ENCODE measurements around the gene CAMSAP1.
"Not testable (repeated sequence)": the region's sequence is repeated elsewhere in the genome, so short reads cannot be mapped to it uniquely, and the experiment has no call there.

The CAMSAP1 gene

DNA sequence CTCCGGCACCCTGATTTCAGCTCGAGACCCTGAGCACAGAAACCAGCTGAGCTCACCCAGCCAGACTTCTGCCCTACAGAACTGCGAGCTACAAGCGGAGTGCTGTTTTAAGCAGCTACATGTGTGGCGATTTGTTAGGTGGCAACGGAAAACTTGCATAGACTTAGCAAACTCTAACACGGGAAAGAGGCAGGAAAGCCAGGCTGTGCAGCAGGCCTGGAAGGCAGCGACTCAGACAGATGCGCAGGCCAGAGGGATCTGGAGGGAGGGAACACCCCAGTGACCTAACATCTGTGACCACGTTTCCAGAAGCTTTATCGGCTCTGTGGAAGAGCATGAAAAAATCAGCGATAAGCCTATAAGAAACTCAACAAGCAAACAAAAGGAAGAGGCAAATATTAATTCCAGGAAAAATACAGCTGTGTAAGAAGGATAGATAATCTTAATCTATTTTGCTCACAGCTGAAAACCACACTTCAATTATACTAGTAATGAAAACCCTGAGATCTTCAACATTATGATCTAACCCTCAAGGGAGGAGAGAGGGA is 42.9 kb upstream of the CAMSAP1 start:
- no peak for DNase-seq (ENCODE audit: low read depth)
- no peak for TF ChIP-seq CTCF (IDR thresholded peaks at IDR 0.05; ENCODE audit: low read depth, low read length, missing control alignments)
- H3K4me3 ChIP-seq (ENCODE audit: low read depth, low read length), result no peak overlapping the region
- in situ Hi-C loops (cut with HindIII; ENCODE audit: low sequenced_read_pairs), result loop anchor here (10.0 kb wide), 1 partner anchor 235 kb away; no protein-coding TSS in a partner anchor

- DNase-seq (ENCODE audit: low read depth), result no peak
- in situ Hi-C loops (cut with HindIII; ENCODE audit: low sequenced_read_pairs), result loop anchor here (10.0 kb wide), 1 partner anchor 235 kb away; no protein-coding TSS in a partner anchor
- no peak for TF ChIP-seq CTCF (IDR thresholded peaks at IDR 0.05; ENCODE audit: low read depth, low read length, missing control alignments)
- H3K4me3 ChIP-seq (ENCODE audit: low read depth, low read length), result no peak overlapping the region
These were observed 42.3 kb upstream of the CAMSAP1 start for GRCh38 chr9:135949501-135950134.

GRCh38 chr9:135948968-135949367 is 41.6 kb upstream of the CAMSAP1 start:
- TF ChIP-seq CTCF (IDR thresholded peaks at IDR 0.05; ENCODE audit: low read depth, low read length, missing control alignments), result no peak
- in situ Hi-C loops (cut with HindIII; ENCODE audit: low sequenced_read_pairs), result no loop called here

DNA sequence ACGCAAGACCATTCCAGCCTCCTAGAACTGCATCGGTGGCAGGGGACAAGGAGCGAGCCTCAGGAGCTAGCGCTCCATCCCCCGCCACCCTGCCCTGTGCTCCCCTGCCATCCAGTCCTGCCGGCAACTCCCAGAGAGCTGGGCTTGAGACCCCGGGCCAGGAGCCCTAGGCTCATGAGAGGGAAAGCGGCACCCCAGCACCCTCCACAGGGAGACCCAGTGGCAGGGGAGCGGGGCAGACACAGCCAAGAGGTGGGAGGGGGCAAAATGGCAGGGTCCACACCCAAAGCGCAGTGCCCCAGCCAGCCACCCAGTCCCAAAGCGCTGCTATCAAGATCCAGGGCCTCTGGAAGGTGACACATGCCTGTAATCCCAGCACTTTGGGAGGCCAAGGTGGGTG is 41.1 kb upstream of the CAMSAP1 start:
- TF ChIP-seq CTCF (IDR thresholded peaks at IDR 0.05; ENCODE audit: low read depth, low read length, missing control alignments), result no peak
- in situ Hi-C loops (cut with HindIII; ENCODE audit: low sequenced_read_pairs), result no loop called here

More at GRCh38 chr9:135948968-135949367, 41.6 kb upstream of the CAMSAP1 start:
- H3K4me3 ChIP-seq (ENCODE audit: low read depth, low read length), result no peak overlapping the region
- no peak for DNase-seq (ENCODE audit: low read depth)

DNA sequence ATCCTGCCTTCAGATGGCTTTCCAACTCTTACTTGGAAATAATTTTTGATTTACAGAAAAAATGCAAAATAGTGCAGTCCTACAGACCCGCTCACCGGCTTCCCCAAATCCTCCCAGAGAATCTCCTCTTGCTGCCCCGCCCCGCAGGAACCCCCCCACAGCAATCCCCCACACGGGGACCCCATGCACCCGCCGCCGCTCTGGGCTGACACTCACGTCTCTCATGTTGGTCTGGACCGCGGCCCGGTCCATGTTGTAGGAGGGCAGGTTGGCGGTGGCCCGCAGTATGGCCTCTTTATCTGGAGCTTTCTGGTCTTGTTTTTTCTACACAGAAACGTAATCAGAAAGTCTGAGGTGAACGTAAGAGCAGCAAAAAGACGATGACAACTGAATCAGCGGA is 40.2 kb upstream of the CAMSAP1 start:
- no peak for TF ChIP-seq CTCF (IDR thresholded peaks at IDR 0.05; ENCODE audit: low read depth, low read length, missing control alignments)
- in situ Hi-C loops (cut with HindIII; ENCODE audit: low sequenced_read_pairs), result no loop called here
- no peak overlapping the region for H3K4me3 ChIP-seq (ENCODE audit: low read depth, low read length)
- no peak for DNase-seq (ENCODE audit: low read depth)

More for the DNA sequence above, 41.1 kb upstream of the CAMSAP1 start:
- DNase-seq (ENCODE audit: low read depth), result no peak
- no peak overlapping the region for H3K4me3 ChIP-seq (ENCODE audit: low read depth, low read length)

DNA sequence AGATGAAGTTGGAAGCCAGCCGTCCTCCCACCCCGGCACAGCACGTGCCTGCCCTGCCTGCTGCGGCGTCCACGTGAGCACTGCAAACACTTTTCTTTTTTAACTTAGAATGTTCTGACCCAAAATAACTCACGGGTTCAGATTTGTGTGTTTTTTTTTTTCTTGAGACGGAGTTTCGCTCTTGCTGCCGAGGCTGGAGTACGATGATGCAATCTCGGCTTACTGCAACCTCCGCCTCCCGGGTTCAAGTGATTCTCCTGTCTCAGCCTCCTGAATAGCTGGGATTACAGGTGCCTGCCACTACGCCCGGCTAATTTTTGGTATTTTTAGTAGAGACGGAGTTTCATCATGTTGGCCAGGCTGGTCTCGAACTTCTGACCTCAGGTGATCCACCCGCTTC is 39.8 kb upstream of the CAMSAP1 start:
- in situ Hi-C loops (cut with HindIII; ENCODE audit: low sequenced_read_pairs); DNase-seq (ENCODE audit: low read depth); H3K4me3 ChIP-seq (ENCODE audit: low read depth, low read length): not testable (repeated sequence)

GRCh38 chr9:135946392-135946994 is 39.1 kb upstream of the CAMSAP1 start:
- no peak for TF ChIP-seq CTCF (IDR thresholded peaks at IDR 0.05; ENCODE audit: low read depth, low read length, missing control alignments)
- in situ Hi-C loops (cut with HindIII; ENCODE audit: low sequenced_read_pairs), result no loop called here
- no peak overlapping the region for H3K4me3 ChIP-seq (ENCODE audit: low read depth, low read length)
- no peak for DNase-seq (ENCODE audit: low read depth)

Data from astrocyte of the cerebellum (primary cell).